ENCODE data around the gene CHCHD6.

Gene CHCHD6

DNA sequence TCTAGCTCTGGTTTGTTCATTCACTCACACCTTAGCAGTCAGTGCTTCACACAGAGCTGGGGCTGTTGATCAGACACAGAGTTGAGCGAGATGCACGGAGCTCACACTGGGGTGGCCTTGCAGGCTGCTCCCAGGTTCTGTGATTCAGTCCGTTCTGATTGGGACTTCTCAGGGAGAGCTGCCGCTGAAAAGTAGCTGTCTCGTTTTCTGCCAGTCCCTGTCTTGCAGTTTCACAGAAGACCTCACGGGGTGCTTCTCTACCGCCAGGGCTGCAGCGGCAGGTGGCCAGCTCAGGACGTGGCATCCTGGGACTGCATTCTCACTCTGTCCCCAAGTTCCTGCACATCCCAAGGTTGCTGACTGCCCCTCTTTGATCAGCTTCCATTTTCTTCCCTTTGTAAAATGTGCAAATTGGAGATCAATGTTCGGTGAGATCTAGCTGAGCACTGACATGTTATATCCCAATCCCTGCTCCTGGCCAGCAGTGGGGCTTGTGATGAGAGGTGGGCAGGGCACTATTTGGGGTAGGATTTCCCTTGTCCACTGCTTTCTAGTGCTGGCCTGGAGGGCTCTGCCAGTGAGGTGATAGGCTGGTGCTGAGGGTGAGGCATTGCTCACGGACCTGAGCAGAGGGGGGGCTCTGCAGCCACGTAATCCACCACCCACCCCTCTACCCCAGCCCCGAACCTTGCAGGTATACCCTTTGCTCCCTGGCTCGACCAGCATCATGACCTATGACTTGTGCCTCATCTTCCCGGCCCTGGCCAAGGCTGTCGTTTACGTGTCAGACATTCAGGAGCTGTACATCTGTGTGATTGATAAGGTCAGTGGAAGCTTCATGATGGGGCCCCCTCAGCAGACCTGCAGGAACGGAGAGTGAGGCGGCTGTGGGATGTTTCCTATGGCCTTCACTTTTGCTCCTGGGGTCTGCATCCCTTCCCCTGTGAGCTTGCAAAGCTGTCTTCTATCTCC, 43.8 kb upstream of the CHCHD6 start:
- TF ChIP-seq, protein P1, sequence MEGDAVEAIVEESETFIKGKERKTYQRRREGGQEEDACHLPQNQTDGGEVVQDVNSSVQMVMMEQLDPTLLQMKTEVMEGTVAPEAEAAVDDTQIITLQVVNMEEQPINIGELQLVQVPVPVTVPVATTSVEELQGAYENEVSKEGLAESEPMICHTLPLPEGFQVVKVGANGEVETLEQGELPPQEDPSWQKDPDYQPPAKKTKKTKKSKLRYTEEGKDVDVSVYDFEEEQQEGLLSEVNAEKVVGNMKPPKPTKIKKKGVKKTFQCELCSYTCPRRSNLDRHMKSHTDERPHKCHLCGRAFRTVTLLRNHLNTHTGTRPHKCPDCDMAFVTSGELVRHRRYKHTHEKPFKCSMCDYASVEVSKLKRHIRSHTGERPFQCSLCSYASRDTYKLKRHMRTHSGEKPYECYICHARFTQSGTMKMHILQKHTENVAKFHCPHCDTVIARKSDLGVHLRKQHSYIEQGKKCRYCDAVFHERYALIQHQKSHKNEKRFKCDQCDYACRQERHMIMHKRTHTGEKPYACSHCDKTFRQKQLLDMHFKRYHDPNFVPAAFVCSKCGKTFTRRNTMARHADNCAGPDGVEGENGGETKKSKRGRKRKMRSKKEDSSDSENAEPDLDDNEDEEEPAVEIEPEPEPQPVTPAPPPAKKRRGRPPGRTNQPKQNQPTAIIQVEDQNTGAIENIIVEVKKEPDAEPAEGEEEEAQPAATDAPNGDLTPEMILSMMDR (conservative IDR thresholded peaks at IDR 0.05; ENCODE audit: control insufficient read depth, insufficient read depth, low read depth, low read length) = peak; percentile 32
- peak; percentile 16 for DNase-seq (ENCODE audit: low read depth)
- H3K4me3 ChIP-seq (ENCODE audit: control insufficient read depth, low read depth, low read length) = no peak overlapping the region

DNA sequence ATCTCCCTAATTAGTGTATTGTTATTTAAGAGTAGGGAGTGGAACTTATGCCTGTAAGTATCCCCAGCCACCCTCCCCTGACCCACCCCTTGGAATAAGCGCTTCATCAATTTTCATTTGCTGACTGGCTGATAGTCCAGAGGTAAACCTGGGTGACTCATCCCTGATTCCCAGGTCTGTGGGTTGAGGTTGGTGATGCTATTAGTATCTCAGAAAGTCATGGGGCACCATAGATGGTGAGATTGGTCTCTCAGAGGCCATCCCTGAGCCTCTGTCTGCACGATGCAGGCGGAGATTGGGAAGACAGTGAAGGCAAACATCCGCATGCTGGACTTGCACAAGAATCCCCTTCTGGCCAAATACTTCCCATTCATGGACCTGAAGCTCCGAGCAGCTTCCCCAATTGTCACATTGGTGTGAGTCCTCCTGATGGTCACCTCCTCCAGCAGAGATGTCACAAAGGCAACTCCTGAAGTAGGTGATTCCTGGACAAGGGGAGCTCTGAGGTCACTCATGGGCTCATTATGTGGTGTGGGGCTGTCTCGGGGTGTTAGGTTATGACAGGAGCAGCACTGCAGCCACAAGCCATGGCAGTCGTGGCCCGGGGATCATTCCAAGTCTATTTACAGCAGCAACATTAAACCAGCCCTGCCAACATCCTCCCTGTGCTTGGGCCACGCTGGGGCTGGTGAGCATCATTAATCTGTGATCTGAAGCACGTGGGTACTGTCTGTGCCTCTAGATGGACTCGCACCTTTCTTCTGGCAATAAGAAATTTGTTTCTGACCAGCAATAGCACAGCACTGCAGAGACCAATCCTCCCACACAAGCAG, 42.3 kb upstream of the CHCHD6 start:
- H3K4me3 ChIP-seq (ENCODE audit: control insufficient read depth, low read depth, low read length) = no peak overlapping the region
- TF ChIP-seq, protein P1 (conservative IDR thresholded peaks at IDR 0.05; ENCODE audit: control insufficient read depth, insufficient read depth, low read depth, low read length) = no peak
- no peak for DNase-seq (ENCODE audit: low read depth)

DNA sequence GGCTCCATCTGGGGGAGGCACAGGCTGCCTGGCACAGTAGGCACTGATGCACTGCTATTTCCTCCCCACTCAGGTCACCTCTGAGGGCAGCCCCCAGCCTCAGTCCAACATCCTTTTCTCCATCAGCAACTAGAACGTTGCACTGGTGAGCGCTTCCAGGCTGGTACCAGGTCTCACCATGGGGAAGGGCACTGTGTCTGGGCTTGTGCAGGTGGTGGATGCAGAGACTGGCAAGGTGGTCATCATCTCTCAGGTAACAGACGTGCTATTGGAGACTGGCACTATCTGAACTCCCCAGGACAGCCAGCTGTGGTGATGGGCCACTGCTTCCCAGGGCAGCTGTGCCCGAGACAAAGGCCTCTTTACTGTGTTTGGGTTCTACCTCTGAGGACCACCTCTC, 40.8 kb upstream of the CHCHD6 start:
- no peak overlapping the region for H3K4me3 ChIP-seq (ENCODE audit: control insufficient read depth, low read depth, low read length)
- TF ChIP-seq, protein P1 (conservative IDR thresholded peaks at IDR 0.05; ENCODE audit: control insufficient read depth, insufficient read depth, low read depth, low read length) = no peak
- no peak for DNase-seq (ENCODE audit: low read depth)

GRCh38 chr3:126663750-126664149, 40.3 kb upstream of the CHCHD6 start:
- no peak for DNase-seq (ENCODE audit: low read depth)
- H3K4me3 ChIP-seq (ENCODE audit: control insufficient read depth, low read depth, low read length) = no peak overlapping the region
- TF ChIP-seq, protein P1 (conservative IDR thresholded peaks at IDR 0.05; ENCODE audit: control insufficient read depth, insufficient read depth, low read depth, low read length) = no peak

DNA sequence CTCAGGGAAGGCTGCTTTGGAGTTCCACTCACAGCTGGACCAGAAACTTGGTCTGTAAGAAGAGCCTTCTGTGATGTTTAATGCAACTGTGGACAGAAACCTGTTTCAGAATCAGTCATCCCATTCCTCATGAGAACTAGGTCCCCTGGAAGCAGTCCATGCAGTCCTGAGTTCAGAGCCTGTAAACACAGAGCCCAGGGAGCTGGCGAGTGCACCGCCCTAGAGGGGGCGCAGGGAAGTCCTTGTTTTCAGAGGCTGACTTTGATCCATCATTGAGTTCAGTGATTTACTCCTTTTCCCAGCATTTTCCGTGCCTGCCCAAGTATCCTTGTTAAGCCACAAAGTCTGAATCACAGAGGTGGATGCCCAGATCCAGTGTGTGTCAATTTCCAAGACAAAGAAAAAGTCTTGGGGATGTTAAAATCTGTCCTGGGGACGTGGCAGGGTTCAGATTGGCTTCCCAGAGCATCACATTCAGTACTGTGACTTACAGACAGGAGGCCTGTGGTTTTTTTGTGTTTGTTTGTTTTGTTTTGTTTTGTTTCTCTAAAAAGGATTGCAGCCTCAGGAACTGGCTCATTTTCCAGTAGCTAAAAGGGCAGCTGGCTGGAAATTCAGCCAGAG, 39.3 kb upstream of the CHCHD6 start:
- TF ChIP-seq, protein P1 (conservative IDR thresholded peaks at IDR 0.05; ENCODE audit: control insufficient read depth, insufficient read depth, low read depth, low read length) = peak; percentile 15
- peak; percentile 39 for DNase-seq (ENCODE audit: low read depth)
- no peak overlapping the region for H3K4me3 ChIP-seq (ENCODE audit: control insufficient read depth, low read depth, low read length)

GRCh38 chr3:126665221-126665936, 38.7 kb upstream of the CHCHD6 start:
- no peak for DNase-seq (ENCODE audit: low read depth)
- TF ChIP-seq, protein P1 (conservative IDR thresholded peaks at IDR 0.05; ENCODE audit: control insufficient read depth, insufficient read depth, low read depth, low read length) = no peak

More at GRCh38 chr3:126665221-126665936, 38.7 kb upstream of the CHCHD6 start:
- H3K4me3 ChIP-seq (ENCODE audit: control insufficient read depth, low read depth, low read length) = no peak overlapping the region
